KMS-11 (cell line): ENCODE data around the gene KRT6A.

Source experiments
- H2AFZ ChIP-seq: fragments of 200-600 bp; sonication (generic); 2 replicates; pipeline ENCODE4 v1.6.1; 2016; ENCODE audit warnings: antibody characterized with exemption, mixed run types, low read depth
- H3K27ac ChIP-seq: fragments of 200-600 bp; sonication (generic); 2 replicates; pipeline ENCODE4 v1.6.1; 2016; ENCODE audit warnings: mild to moderate bottlenecking, mixed run types
- H3K27me3 ChIP-seq: fragments of 200-600 bp; sonication (generic); 2 replicates; pipeline ENCODE4 v1.6.1; 2017; ENCODE audit warnings: mild to moderate bottlenecking, low read depth, mixed run types, moderate library complexity; ENCODE audit not compliant: insufficient read depth
- H3K36me3 ChIP-seq: fragments of 200-600 bp; sonication (generic); 2 replicates; pipeline ENCODE4 v1.6.1; 2017; ENCODE audit warnings: mild to moderate bottlenecking, mixed run types; ENCODE audit not compliant: insufficient read depth
- H3K4me1 ChIP-seq: fragments of 200-600 bp; sonication (generic); 2 replicates; pipeline ENCODE4 v1.6.1; 2016; ENCODE audit warnings: mild to moderate bottlenecking, low read depth, mixed run types; ENCODE audit not compliant: poor library complexity, severe bottlenecking
- H3K4me2 ChIP-seq: fragments of 200-600 bp; sonication (generic); 2 replicates; pipeline ENCODE4 v1.7.0; 2016; ENCODE audit warnings: mild to moderate bottlenecking, mixed run types
- H3K4me3 ChIP-seq: fragments of 200-600 bp; sonication (generic); IDR thresholded peaks from 2 replicates; pipeline ENCODE4 v1.6.1; 2017; ENCODE audit warnings: low read depth, low read length, mixed read lengths; ENCODE audit not compliant: insufficient read depth
- H3K79me2 ChIP-seq: fragments of 200-600 bp; sonication (generic); 2 replicates; pipeline ENCODE4 v1.6.1; 2016; ENCODE audit warnings: low read depth, mixed run types; ENCODE audit not compliant: insufficient read depth
- H3K9ac ChIP-seq: fragments of 200-600 bp; sonication (generic); 2 replicates; pipeline ENCODE4 v1.6.1; 2016; ENCODE audit warnings: mild to moderate bottlenecking, mixed run types
- H4K20me1 ChIP-seq: fragments of 200-600 bp; sonication (generic); 2 replicates; pipeline ENCODE4 v1.6.1; 2016; ENCODE audit warnings: mild to moderate bottlenecking, mixed run types; ENCODE audit not compliant: insufficient read depth
- CTCF ChIP-seq: fragments of 200-600 bp; sonication (generic); conservative IDR thresholded peaks from 2 replicates; pipeline ENCODE4 v1.6.1; 2017; ENCODE audit warnings: low read depth, mild to moderate bottlenecking, antibody characterized with exemption, low read length, moderate library complexity, mixed read lengths

KRT6A gene

GRCh38 chr12:52437508-52437907, 55.5 kb downstream of the KRT6A start:
- Histone ChIP-seq H3K9ac (no peak overlapping the region), H3K4me2 (no peak overlapping the region), H3K27ac (no peak overlapping the region), H4K20me1 (no peaks in the 10 kb centered on the region), H3K79me2 (no peaks in the 10 kb centered on the region), H3K4me3 (no peak overlapping the region), H3K4me1 (no peaks in the 10 kb centered on the region), H3K36me3 (no peaks in the 10 kb centered on the region), H3K27me3 (peaks cover 45% of the 10 kb centered on the region; the same call in 1 of the 2 replicates), H2AFZ (no peak overlapping the region)
- TF ChIP-seq CTCF: no peak
